ENCODE data around the gene ZNF672. TPM values are rescaled to one million over a fixed set of nuclear protein-coding genes. Genes with fewer than 3 reads are reported as not detected.
"Not testable (repeated sequence)": the region's sequence is repeated elsewhere in the genome, so short reads cannot be mapped to it uniquely, and the experiment has no call there.

Gene ZNF672
- total RNA-seq, 1 donor from 2014 or later, result 43.4 TPM

GRCh38 chr1:248884632-248885295 lies 46.7 kb downstream of the ZNF672 start:
- peak; percentile 36 for DNase-seq (ENCODE audit: low read depth)

DNA sequence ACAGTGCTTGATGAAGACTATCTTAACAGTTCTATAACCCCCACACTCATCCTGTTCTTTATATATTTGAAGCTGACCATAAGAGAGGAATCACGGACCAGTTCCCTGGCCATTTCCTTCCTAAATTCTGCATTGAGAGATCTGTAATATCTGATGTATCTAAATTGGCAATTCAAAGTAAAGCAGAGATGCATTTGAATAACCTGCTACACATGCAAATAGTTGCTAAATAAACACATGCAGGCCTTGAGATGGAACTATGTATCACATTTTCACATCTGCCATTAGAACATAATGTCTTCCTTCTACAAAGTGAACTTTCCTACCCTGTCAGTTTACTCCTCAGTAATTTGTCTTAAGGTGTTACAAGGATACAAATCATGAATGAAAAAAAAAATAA lies 47.6 kb downstream of the ZNF672 start:
- no peak for DNase-seq (ENCODE audit: low read depth)

DNA sequence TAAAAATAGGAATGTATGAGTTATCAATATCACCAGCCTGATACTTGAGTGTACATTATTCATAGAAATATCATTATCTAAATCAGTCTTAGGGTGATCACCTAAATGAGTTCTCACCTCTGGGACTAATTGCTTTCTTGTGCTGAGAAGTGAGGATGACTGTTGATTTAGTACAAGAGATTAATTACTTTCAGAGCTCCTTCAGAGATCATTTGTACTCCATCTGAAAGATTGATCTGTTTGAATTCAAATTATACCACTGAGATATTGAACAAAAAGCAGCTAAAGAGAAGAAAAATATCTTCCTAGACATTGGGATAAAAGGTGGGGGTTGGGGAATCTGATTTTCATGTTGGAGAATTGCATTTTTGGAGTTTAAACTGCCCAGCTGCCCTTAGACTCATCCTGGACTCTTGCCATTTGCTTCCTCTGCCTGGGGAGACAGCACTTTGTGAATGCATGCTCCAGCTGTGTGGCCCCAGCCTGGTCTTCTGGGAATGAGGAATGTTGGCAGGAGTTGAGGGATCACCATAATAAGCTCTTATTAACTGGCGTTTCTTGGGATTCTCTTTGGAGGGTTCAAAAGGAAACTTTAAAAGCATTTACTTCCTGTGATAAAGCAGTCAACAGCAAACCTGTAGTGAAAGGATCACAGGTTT lies 48.3 kb downstream of the ZNF672 start:
- DNase-seq (ENCODE audit: low read depth), result peak; percentile 83

- DNase-seq (ENCODE audit: low read depth), result not testable (repeated sequence)
These were observed 51.9 kb downstream of the ZNF672 start for GRCh38 chr1:248889914-248890243.

GRCh38 chr1:248890549-248891498 lies 52.8 kb downstream of the ZNF672 start:
- no peak for DNase-seq (ENCODE audit: low read depth)

DNA sequence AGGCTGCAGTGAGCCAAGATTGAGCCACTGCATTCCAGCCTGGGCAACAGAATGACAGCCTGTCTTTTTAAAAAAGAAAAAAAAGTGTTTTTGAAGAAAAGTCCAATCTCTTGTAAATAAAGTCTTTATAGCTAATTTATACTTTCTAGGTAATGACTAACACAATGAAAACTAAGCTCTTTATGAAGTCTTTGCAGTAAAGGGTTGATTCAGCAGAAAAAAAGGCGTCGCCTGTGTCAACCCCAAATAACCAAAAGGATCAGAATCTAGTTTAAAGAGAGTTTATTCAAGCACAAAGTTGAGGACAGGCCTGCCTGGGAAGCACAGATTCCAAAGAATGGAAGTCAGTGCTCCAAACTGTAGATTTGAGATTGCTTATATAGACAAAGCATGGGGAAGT lies 53.7 kb downstream of the ZNF672 start:
- no peak for DNase-seq (ENCODE audit: low read depth)

DNA sequence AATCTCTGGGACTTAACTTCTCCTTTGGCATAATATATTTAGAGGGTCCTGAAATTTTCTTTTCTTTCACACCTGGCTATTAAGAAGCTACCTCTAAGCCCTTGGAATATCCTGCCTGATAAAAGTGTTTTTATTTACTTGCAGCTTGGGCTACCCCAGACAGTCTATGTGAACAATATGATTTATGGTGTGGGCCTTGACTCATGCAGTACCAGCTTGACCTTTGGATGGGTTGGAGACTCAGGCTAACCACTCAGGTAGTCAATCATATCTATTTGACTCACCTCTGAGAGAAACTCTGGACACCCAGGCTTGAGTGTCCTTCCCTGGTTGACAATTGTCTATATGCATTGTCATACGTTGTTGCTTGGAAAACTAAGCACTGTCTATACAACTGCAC lies 54.6 kb downstream of the ZNF672 start:
- no peak for DNase-seq (ENCODE audit: low read depth)

DNA sequence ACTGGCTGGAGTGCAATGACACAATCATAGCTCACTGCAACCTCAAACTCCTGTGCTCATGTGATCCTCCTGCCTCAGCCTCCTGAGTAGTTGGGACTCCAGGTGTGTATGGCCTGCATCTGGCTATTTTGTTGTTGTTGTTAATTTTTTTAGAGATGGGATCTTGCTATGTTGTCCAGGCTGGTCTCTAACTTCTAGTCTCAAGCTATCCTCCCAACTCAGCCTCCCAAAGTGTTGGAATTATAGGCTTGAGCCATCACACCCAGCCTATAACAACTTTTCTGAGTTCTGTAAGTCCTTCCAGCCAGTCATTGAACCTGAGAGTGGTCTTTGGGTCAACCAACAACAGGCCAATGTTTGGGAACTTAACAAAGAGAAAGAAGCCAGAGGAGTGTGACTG lies 56.8 kb downstream of the ZNF672 start:
- no peak for DNase-seq (ENCODE audit: low read depth)

- no peak for DNase-seq (ENCODE audit: low read depth)
These were observed 59.7 kb downstream of the ZNF672 start for GRCh38 chr1:248897412-248898337.

Small RNAs within 50 kb of the gene (microRNA-seq; reads per million reads assigned to microRNA genes)
- not detected for gene MIR3124

Other genes with a start within 250 kb of the ZNF672 start
- not detected in 2 replicates for gene OR2T10, start 240.5 kb upstream of the ZNF672 start, total RNA-seq
- not detected in 2 replicates for gene OR2T11, start 203.1 kb upstream of the ZNF672 start, total RNA-seq
- not detected in 2 replicates for gene OR2T35, start 192.9 kb upstream of the ZNF672 start, total RNA-seq
- gene OR2T27, start 182.7 kb upstream of the ZNF672 start, total RNA-seq, result not detected in 2 replicates
- gene OR14I1, start 135.5 kb upstream of the ZNF672 start, total RNA-seq, result not detected in 2 replicates
- gene LYPD8, start 82.5 kb upstream of the ZNF672 start, total RNA-seq, result not detected in 2 replicates
- gene SH3BP5L, start 12.3 kb upstream of the ZNF672 start, total RNA-seq, result 26.5 and 30.9 TPM in 2 replicates
- gene ZNF692, start 20.9 kb downstream of the ZNF672 start, total RNA-seq, result 54.0 and 61.7 TPM in 2 replicates
- gene PGBD2, start 68.0 kb downstream of the ZNF672 start, total RNA-seq, result 3.6 and 4.8 TPM in 2 replicates

All from myocyte (in vitro differentiated cells).